H1 (cell line): ENCODE results near the gene RABIF. TPM values are rescaled to one million over a fixed set of nuclear protein-coding genes. Genes with fewer than 3 reads are reported as not detected.

ENCODE experiments used
- CTCF ChIA-PET: fragments of 300-600 bp; sonication (Branson Sonifier 250); formaldehyde crosslinking; loops from one replicate; lab custom pipeline; 2021; ENCODE audit not compliant: partially characterized antibody; lab: Charles Lee
- POLR2A ChIA-PET: fragments of 300-600 bp; sonication (Branson Sonifier 250); formaldehyde crosslinking; loops from one replicate; lab custom pipeline; 2021; ENCODE audit warnings: inconsistent platforms; ENCODE audit not compliant: partially characterized antibody; lab: Charles Lee
- DNase-seq, 2 experiments: peaks; one replicate each; pipeline versions ENCODE4 v3.0.0 to v3.0.0-alpha.2; 2010 to 2022; ENCODE audit warnings: low spot score in 2 of 2, low read depth in 1 of 2, mixed read lengths in 1 of 2
- FAIRE-seq: peaks from 2 replicates; lab custom pipeline; 2011; peaks lifted over from hg19 to GRCh38; lab: Jason Lieb, UNC
- H2AFZ ChIP-seq: 2 replicates; pipeline ENCODE4 v1.8.1; 2012; ENCODE audit warnings: low read length, inconsistent platforms
- H2AK5ac ChIP-seq: 2 replicates; pipeline ENCODE4 v1.6.1; 2013; ENCODE audit warnings: low read depth, low read length
- H2BK120ac ChIP-seq: replicated peaks from 2 replicates; pipeline ENCODE3; 2013; ENCODE audit warnings: low read depth, low read length, inconsistent platforms
- H2BK12ac ChIP-seq: 2 replicates; pipeline ENCODE4 v1.6.1; 2013; ENCODE audit warnings: low read depth, low read length
- H2BK15ac ChIP-seq: 2 replicates; pipeline ENCODE4 v1.6.1; 2013; ENCODE audit warnings: low read length
- H2BK20ac ChIP-seq: 2 replicates; pipeline ENCODE4 v1.6.1; 2013; ENCODE audit warnings: low read length
- H2BK5ac ChIP-seq: 2 replicates; pipeline ENCODE4 v1.6.1; 2013; ENCODE audit warnings: low read depth, low read length
- H3K14ac ChIP-seq: 2 replicates; pipeline ENCODE4 v1.6.1; 2013; ENCODE audit warnings: inconsistent platforms; ENCODE audit not compliant: insufficient read length
- H3K18ac ChIP-seq: 2 replicates; pipeline ENCODE4 v1.6.1; 2013; ENCODE audit warnings: low read length; ENCODE audit errors: extremely low read depth
- H3K23ac ChIP-seq: 2 replicates; pipeline ENCODE4 v1.6.1; 2013; ENCODE audit warnings: inconsistent platforms; ENCODE audit not compliant: insufficient read length
- H3K23me2 ChIP-seq: 2 replicates; pipeline ENCODE4 v1.6.1; 2013; ENCODE audit warnings: low read depth, low read length
- H3K27ac ChIP-seq: 2 replicates; pipeline ENCODE4 v1.6.1; 2011; ENCODE audit warnings: low read depth, low read length, inconsistent platforms
- H3K27me3 ChIP-seq, 4 experiments: replicated peaks in 1 of 4; 1 replicate in 1 of 4; 2 replicates in 3 of 4; pipeline versions ENCODE4 v1.6.1 to v1.8.1; 2011 to 2013; ENCODE audit warnings: low read length in 3 of 4, mild to moderate bottlenecking in 3 of 4, inconsistent platforms in 2 of 4, mixed read lengths in 2 of 4, moderate library complexity in 1 of 4; ENCODE audit not compliant: control insufficient read depth in 3 of 4, insufficient read depth in 3 of 4; ENCODE audit errors: extremely low read depth in 1 of 4
- H3K36me3 ChIP-seq, 4 experiments: 2 replicates each; pipeline versions ENCODE4 v1.6.1 to v1.8.1; 2011 to 2013; ENCODE audit warnings: mild to moderate bottlenecking in 4 of 4, low read length in 3 of 4, moderate library complexity in 2 of 4, control low read depth in 1 of 4, inconsistent platforms in 1 of 4; ENCODE audit not compliant: insufficient read depth in 4 of 4, control insufficient read depth in 2 of 4
- H3K4ac ChIP-seq: replicated peaks from 2 replicates; pipeline ENCODE3; 2013; ENCODE audit warnings: low read length, low read depth, mixed read lengths, inconsistent platforms; ENCODE audit not compliant: insufficient read length
- H3K4me1 ChIP-seq, 4 experiments: replicated peaks in 1 of 4; 1 replicate in 1 of 4; 2 replicates in 3 of 4; pipeline versions ENCODE4 v1.6.1 to v1.8.1; 2011 to 2013; ENCODE audit warnings: low read length in 3 of 4, inconsistent platforms in 2 of 4, mixed read lengths in 1 of 4; ENCODE audit not compliant: insufficient read depth in 4 of 4, control insufficient read depth in 3 of 4
- H3K4me2 ChIP-seq, 2 experiments: 2 replicates each; pipeline versions ENCODE4 v1.6.1 to v1.8.1; 2011 to 2013; ENCODE audit warnings: low read depth in 2 of 2, low read length in 2 of 2, control low read depth in 1 of 2, inconsistent platforms in 1 of 2, mild to moderate bottlenecking in 1 of 2; ENCODE audit not compliant: insufficient read depth in 1 of 2
- H3K4me3 ChIP-seq, 4 experiments: fragments of 200-600, 300-600 bp in 1 of 4; sonication (generic), shearing (Covaris generic), sonication (Bioruptor Twin) in 1 of 4; 2 replicates each; pipeline versions ENCODE4 v1.5.1 to v1.8.1; 2011 to 2016; ENCODE audit warnings: low read length in 4 of 4, low read depth in 3 of 4, control low read depth in 2 of 4, inconsistent platforms in 2 of 4, mild to moderate bottlenecking in 2 of 4, mixed read lengths in 1 of 4, moderate library complexity in 1 of 4; ENCODE audit not compliant: insufficient read depth in 2 of 4; ENCODE audit errors: extremely low read depth in 1 of 4
- H3K56ac ChIP-seq: replicated peaks from 2 replicates; pipeline ENCODE3; 2013; ENCODE audit warnings: low read depth, mild to moderate bottlenecking, mixed read lengths, low read length, inconsistent platforms; ENCODE audit not compliant: insufficient read length
- H3K79me1 ChIP-seq: 2 replicates; pipeline ENCODE4 v1.6.1; 2013; ENCODE audit warnings: low read depth, low read length, control low read depth
- H3K79me2 ChIP-seq, 2 experiments: 2 replicates each; pipeline versions ENCODE4 v1.6.1 to v1.8.1; 2012 to 2013; ENCODE audit warnings: low read length in 2 of 2, mild to moderate bottlenecking in 2 of 2, inconsistent platforms in 1 of 2; ENCODE audit not compliant: insufficient read depth in 2 of 2, control insufficient read depth in 1 of 2
- H3K9ac ChIP-seq, 4 experiments: replicated peaks in 1 of 4; 1 replicate in 1 of 4; 2 replicates in 3 of 4; pipeline versions ENCODE4 v1.6.1 to v1.8.1; 2011 to 2013; ENCODE audit warnings: low read depth in 3 of 4, low read length in 3 of 4, control low read depth in 2 of 4, mild to moderate bottlenecking in 2 of 4, moderate library complexity in 2 of 4, inconsistent platforms in 1 of 4; ENCODE audit errors: extremely low read depth in 1 of 4
- H3K9me3 ChIP-seq, 2 experiments: 2 replicates each; pipeline versions ENCODE4 v1.6.1 to v1.8.1; 2012 to 2013; ENCODE audit warnings: mild to moderate bottlenecking in 2 of 2, moderate library complexity in 2 of 2, control low read depth in 1 of 2, inconsistent platforms in 1 of 2, low read depth in 1 of 2, low read length in 1 of 2, mixed read lengths in 1 of 2; ENCODE audit not compliant: insufficient read depth in 2 of 2
- H4K20me1 ChIP-seq, 2 experiments: replicated peaks in 1 of 2; 2 replicates each; pipeline versions ENCODE3 to v1.8.1; 2011 to 2013; ENCODE audit warnings: inconsistent platforms in 2 of 2, low read length in 2 of 2, mild to moderate bottlenecking in 1 of 2; ENCODE audit not compliant: insufficient read depth in 2 of 2, control insufficient read depth in 1 of 2
- H4K5ac ChIP-seq: 2 replicates; pipeline ENCODE4 v1.6.1; 2013; ENCODE audit warnings: low read length, low read depth, mixed read lengths, inconsistent platforms; ENCODE audit not compliant: insufficient read length
- H4K8ac ChIP-seq: 2 replicates; pipeline ENCODE4 v1.8.0; 2013; ENCODE audit warnings: mild to moderate bottlenecking, moderate library complexity, low read length, inconsistent platforms; ENCODE audit not compliant: insufficient read depth; ENCODE audit errors: extremely low read depth
- H4K91ac ChIP-seq: replicated peaks from 2 replicates; pipeline ENCODE3; 2013; ENCODE audit warnings: low read length, mixed read lengths, inconsistent platforms; ENCODE audit not compliant: insufficient read length
- GTF2F1 ChIP-seq: IDR thresholded peaks from 2 replicates; pipeline ENCODE4 v1.6.1; 2012; ENCODE audit warnings: low read depth, low read length, improper control_type of control experiment, borderline replicate concordance
- POLR2A ChIP-seq, 2 experiments: IDR thresholded peaks; 1 replicate in 1 of 2; 2 replicates in 1 of 2; pipeline ENCODE4 v1.6.1; 2011; ENCODE audit warnings: low read depth in 2 of 2, low read length in 2 of 2, mild to moderate bottlenecking in 2 of 2; ENCODE audit errors: control extremely low read depth in 1 of 2
- WGBS, 2 experiments: shearing (Covaris generic) in 1 of 2; methylation state at CpG; one replicate each; pipeline versions ENCODE4 v1.1.6 to v1.1.7; 2013 to 2015; ENCODE audit warnings: low lambda C conversion rate in 2 of 2, mixed read lengths in 2 of 2, inconsistent platforms in 1 of 2, low coverage in 1 of 2, missing lambda C conversion rate in 1 of 2; ENCODE audit not compliant: insufficient replicate concordance in 2 of 2, insufficient coverage in 1 of 2, insufficient read length in 1 of 2; ENCODE audit errors: extremely low coverage in 1 of 2, missing lambda C conversion rate in 1 of 2; 5-methylcytosine and 5-hydroxymethylcytosine counted together
- polyA plus RNA-seq, 7 experiments: library from polyadenylated mRNA; depleted of rRNA in 3 of 7; stranded (reverse) in 5 of 7; unstranded in 2 of 7; fragments of >200 nt in 5 of 7; fragments of 200-250 nt in 2 of 7; gene quantifications; 1 replicate in 5 of 7; 2 replicates in 1 of 7; 4 replicates in 1 of 7; pipeline versions ENCODE4 v1.2.1 to v1.2.3, GENCODE V29; 2011 to 2013; ENCODE audit warnings: missing spikeins in 2 of 7, mixed read lengths in 2 of 7
- total RNA-seq: library from RNA; stranded (reverse); fragmentation: NEBNext Ultra II Directional; extraction: Animal tissue kit (Norgen Biotek cat#: 25700); gene quantifications from 2 replicates; pipeline ENCODE4 v1.2.1, GENCODE V29; 2021

Gene RABIF
- total and polyA plus RNA-seq, 2 of the 8 experiments (the other 6 are each of a cell fraction or from before 2014, with no cell fraction given), result 5.6 to 6.9 TPM

- Histone ChIP-seq H3K4ac (peak overlapping the region; percentile 16), H2BK15ac (no peak overlapping the region), H3K9me3 (no peaks in the 10 kb centered on the region), H4K20me1 (peaks cover 0 to 5% of the 10 kb centered on the region in 2 experiments), H3K23ac (no peak overlapping the region), H3K4me2 (peak overlapping the region; percentile 84 to 85), H2AFZ (0 out of 2 replicates have a peak overlapping the region, but pooled peaks have one; percentile 28), H2BK20ac (no peak overlapping the region), H3K23me2 (0 out of 2 replicates have a peak, but pooled peaks cover 2% of the 10 kb centered on the region), H3K4me3 (peak overlapping the region; percentile 81 to 92 (median 88)), H3K27ac (peak overlapping the region; percentile 91), H2BK5ac (peak overlapping the region; percentile 82), H3K27me3 (no peaks in the 10 kb centered on the region), H3K14ac (no peak overlapping the region), H3K4me1 (peaks cover 0 to 8% (median 3%) of the 10 kb centered on the region in 4 experiments; a peak in 3 of 7 replicates), H3K56ac (peak overlapping the region; percentile 67), H3K79me2 (peaks cover 3 to 25% of the 10 kb centered on the region in 2 experiments; a peak in 3 of 4 replicates), H2AK5ac (no peak overlapping the region), H2BK120ac (no peak overlapping the region), H3K36me3 (peaks cover 10 to 28% (median 22%) of the 10 kb centered on the region in 4 experiments), H4K91ac (peak overlapping the region; percentile 86), H2BK12ac (no peak overlapping the region), H4K8ac (peak overlapping the region; percentile 94; the same call in 1 of the 2 replicates), H4K5ac (peak overlapping the region; percentile 64), H3K79me1 (peaks cover 13% of the 10 kb centered on the region), H3K18ac (peak overlapping the region; percentile 94), H3K9ac (peak overlapping the region; percentile 85 to 96 (median 90))
- 1% methylated on average over 37 of the region's 50 CpGs; no CpG with 5 or more reads in 1 of the 2 experiments for WGBS, 2 experiments
- FAIRE-seq (no peak), DNase-seq (peak; percentile 78 to 85)
- CTCF ChIA-PET, result interaction anchor here (0.9 to 2.2 kb wide), 6 partner anchors 9 to 48 kb away, joined by 3 to 10 read pairs (median 4); no protein-coding TSS in a partner anchor
- POLR2A ChIA-PET, result interaction anchor here (0.6 to 5.5 kb wide), 37 partner anchors 8 to 166 kb away, joined by 3 to 46 read pairs (median 5); partner anchors contain the start of genes KDM5B, KLHL12, PCAT6 and PPFIA4
- TF ChIP-seq GTF2F1 (no peak), POLR2A (IDR thresholded peaks at IDR 0.05; ENCODE audit: control extremely low read depth in 1 of 2, low read depth in 2 of 2, low read length in 2 of 2) (peak; percentile 51 to 96)
Measured at GRCh38 chr1:202860744-202861419, 28.1 kb downstream of the RABIF start.
